OCI-M2 (cell line): ENCODE measurements around the gene INTS6.

Experiments
- DNase-seq: peaks from one replicate; lab custom pipeline; 2025; ENCODE audit not compliant: unreplicated experiment; lab: John Stamatoyannopoulos, UW

Gene INTS6

GRCh38 chr13:51452361-51453206 lies at the start of gene INTS6:
Gene INTS6, minus strand, starts transcription at chr13:51453036. Its CDS starts 511 bp downstream, at chr13:51452525.
- DNase-seq = peak; percentile 55

DNA sequence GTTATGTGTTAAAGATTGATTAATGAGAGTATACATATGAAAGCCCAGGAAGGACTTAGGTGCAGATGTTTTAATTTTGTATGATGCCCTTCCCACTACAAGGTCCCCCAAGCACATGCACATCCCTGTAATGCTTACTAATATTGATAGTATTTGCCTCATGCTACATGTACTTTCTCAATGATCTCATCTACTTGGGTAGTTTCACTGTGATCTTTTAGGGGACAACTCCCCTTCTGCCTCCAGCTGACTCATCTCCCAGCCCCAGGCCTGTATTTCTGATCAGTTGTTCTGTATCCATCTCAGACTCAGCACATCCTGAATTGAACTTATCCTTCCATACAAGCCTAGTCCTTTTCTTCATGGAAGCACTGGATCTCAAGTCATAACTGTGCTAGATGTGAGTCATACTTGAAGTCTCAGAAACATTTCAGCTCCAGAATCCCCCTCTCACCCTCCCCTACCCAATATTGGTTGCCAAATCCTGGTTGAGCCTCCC lies 49.4 kb upstream of the INTS6 start:
- no peak for DNase-seq

DNA sequence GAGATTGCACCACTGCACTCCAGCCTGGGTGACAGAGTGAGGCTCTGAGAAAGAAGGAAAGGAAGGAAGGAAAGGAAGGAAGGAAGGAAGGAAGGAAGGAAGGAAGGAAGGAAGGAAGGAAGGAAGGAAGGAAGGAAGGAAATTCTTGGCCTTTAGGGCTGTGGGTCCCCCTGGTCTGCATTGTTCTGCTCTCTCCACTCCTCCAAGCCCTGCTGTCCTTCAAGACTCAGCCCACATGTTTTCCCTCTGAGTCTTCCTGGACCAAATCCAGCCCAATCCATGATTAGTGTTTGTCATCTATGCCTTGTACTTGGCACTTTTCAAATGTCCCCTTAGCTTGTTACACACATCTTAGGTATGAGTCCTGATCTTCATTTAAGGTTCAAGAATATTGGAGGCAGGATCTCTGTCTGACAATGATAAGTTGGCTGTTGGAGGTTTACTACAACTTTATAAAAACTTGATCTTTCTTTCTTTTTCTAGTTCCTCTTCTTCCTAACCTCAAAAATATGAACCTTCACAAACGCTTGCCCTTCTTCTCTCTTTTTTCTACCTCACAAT lies 48.8 kb upstream of the INTS6 start:
- no peak for DNase-seq

- no peak for DNase-seq
Observed at GRCh38 chr13:51501096-51501495, 48.3 kb upstream of the INTS6 start.

DNA sequence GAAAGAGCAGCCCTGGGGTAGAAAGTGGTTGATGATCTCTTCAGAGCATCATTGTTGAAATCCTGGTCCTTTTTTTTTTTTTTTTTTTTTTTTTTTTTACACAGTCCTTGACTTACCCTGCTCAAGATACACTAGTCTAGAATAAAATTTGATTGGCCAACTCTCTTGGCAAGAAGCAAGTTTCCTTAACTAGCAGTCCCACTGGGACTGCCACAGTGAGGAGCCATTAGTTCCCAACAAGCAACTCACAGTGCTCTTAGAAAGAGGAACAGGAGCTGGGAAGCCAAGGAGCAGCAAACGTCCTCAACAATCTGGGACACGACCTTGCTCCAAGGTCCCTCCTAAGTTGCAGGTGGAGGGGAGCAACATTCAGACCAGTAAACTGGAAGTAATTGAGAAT lies 47.9 kb upstream of the INTS6 start:
- DNase-seq = no peak

DNA sequence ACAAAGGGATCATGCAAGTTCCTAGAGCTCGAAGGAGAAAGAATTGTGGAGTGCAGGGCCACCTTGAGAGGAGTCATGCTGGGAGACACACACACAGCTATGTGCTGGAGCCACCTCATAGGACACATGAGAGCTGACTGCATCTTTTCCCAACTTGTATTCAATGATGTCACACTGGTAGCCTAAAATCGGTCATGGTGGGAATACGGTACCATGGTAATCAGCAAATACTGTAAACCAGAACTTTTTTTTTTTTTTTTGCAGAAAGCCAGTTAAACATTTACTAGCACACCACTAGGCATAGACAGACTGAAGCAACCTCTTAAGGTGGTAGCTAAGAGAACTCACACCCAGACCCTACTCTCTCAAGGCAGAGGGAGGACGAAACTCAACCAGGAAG lies 47.0 kb upstream of the INTS6 start:
- DNase-seq = no peak

DNA sequence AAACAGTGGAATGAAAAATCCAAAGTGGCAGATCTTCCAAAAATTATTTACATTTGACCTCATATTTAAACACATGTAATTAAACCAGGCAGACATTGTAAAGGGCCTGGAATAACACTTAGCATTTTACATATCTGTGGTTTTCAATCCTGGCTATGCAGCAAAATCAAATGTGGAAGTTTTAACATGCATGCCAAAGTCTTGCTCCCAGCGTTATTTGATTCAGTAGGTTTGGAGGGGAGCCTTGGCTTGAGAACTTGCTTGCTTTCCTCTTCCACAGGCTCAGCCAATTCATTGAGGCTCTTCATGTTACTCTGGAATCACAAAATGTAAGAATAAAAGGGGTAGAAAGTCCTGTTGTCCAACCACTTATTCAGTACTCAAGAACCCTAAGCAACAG lies 42.5 kb upstream of the INTS6 start:
- DNase-seq = no peak

DNA sequence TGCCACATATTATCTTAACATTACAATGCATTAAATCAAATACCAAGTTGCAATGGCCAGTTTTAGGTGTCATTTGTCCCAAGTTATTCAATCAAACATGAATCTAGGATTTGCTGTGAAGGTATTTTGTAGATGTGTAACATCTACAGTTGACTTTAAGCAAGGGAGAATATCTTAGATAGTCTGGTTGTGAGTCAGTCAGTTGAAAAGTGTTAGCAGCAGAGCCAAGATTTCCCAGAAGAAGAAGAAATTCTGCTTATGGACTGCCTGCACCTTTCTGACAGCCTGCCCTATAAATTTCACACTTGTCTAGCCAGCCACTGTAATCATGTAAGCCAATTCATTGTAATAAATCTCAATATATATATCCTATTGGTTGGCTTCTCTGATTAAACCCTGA lies 41.3 kb upstream of the INTS6 start:
- no peak for DNase-seq

GRCh38 chr13:51488212-51488611 lies 35.4 kb upstream of the INTS6 start:
- DNase-seq = no peak

DNA sequence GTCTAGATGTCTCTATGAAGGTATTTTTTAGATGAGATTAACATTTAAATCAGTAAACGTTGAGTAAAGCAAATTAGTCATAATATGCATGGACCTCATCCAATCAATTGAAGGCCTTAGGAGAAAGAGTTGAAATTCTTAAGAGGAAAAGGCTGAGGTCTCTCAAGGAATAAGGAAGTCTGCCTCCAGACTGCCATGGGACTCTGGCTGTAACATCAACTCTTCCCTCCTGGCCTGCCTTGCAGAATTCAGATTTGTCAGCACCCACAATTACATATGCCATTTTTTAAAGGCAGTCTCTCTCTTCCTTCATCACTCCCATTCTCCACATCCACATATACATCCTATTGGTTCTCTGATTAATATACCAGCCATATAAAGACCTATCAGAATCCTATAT lies 28.8 kb upstream of the INTS6 start:
- no peak for DNase-seq

DNA sequence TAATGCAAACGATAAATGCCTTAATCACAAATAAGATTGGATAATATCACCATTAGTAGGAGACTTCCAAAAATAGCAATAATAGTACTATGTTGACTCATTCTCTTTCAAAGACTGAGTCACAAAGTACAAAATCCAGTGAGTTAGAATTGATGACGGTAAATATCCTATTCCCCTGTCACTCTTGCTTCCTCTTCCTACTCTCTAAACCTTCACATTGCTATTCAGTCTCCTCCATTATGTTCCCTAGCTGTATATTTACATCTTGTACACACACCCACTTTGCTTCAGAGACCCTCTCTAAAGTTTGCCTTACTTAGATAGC lies 26.3 kb upstream of the INTS6 start:
- DNase-seq = no peak

GRCh38 chr13:51478418-51479198 lies 25.8 kb upstream of the INTS6 start:
- no peak for DNase-seq

DNA sequence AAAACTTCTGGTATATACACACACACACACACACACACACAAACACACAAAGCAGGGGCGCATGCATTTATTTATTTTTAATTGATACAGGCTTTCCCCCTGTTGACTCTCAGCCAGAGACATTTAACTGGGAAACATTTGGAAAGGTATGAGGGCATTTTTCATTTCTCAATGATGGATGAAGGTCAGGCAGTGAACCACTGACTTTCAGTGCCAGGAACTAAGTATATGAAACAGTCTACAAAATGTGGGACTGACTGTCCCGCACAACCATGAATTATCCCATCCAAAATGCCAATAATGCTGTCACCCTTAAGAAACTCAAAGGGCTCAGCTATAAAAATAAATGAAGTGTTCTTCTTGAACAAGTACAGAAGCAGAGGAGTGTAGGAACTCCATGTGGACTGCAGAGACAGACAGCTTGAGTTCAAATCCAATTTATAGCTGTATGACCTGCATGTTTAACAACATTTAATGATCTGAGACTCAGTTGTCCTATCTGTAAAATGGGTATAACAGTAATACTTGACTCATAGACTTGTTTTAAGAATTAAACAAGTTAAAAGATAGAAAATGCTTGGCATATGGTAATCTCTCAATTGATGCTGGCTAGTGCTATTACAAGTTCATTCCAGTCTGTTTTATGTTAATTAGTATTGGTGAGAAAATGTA lies 25.0 kb upstream of the INTS6 start:
- no peak for DNase-seq

DNA sequence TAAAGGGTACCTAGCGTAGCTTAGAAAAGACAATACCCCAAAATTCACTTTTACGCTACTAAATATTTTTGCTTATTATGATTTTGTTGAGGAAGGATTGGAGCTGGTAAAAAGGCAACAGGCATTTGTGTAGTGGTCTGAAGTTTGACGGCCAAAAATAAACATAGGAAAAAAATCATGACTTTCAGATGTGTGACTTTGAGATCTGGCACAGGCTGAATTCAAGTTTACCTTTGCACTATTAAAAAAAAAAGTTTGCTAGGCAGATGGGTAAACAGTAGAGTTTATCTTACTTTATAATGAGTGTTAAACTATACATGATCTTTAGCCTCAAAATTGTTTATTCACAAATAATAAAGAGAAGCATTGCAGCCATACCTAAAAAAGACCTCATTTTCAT lies 24.3 kb upstream of the INTS6 start:
- DNase-seq = no peak

- no peak for DNase-seq
Observed at GRCh38 chr13:51475727-51476501, 23.1 kb upstream of the INTS6 start.

GRCh38 chr13:51469790-51470189 lies 17.0 kb upstream of the INTS6 start:
- no peak for DNase-seq

DNA sequence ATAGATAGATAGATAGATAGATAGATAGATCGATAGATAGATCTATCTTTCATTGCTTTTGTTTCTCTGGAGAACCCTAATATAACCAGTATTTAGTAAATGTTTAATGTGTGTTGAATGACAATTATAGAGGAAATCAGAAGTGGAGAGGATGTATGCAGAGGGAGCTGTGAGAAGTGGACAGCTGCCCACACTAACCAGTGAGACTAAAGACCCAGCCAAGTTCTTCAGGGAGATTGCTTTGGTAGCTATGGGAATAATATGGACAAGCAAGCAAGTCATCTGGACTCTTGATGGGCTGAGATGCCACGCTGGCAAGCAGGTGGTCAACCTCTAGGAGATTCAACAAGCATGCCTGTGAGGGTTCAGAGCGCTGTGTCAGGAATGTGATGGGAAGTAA lies 14.9 kb upstream of the INTS6 start:
- DNase-seq = no peak

GRCh38 chr13:51465124-51465523 lies 12.3 kb upstream of the INTS6 start:
- DNase-seq = no peak

DNA sequence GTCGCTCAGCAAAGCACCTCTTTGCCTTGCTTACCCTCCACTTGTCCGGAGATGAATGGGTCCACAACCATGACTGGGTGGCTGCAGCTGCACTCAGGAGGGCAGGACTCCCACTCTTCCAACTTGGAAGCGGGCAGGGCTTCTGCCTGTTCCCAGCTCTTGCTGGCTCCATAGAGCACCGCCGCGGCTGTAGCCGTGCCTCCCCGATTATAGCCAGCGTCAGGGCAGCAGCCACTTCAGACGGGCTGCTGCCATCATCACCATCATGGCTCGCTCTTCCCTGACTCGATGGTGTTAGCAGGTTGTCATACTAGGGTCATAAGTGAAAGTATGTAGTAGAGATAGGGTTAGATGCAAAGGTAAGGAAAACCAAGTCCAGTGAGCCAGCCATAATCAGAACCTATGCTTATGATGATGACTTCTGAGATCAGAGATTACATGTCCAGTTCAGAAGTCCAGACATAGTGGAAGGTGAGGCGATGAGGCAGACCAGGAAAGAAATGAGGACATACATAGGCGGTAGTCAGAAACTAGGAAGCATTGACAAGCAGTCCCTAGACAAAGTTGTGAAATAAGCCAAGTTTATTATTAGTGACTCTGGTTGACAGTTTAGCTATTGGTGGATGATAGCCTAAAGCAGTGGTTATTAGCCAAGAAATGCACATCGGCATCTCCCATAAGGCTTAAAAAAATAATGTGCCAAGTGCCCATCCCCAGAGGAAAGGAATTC lies 4.4 kb upstream of the INTS6 start:
- no peak for DNase-seq

DNA sequence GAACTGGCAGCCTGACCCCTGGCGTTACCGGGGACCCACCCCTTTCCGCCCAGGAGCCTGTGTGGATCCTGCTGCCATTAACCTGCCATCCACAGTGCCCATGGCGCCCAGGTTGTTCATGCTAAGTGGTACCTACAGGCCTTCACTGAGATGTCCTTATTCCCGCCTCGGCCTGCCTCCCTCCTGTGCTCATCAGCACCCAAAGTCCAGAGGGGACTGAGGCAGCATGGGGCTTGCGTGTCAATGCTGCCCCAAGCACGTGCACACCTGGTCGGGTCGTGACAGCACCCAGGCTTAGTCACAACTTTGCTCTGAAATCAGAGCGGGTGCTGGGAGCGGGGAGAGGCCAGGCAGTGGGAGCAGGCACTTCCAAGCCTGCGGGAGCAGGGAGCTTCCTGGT lies 3.7 kb upstream of the INTS6 start:
- DNase-seq = no peak
